ENCODE measurements around the gene MLLT10.

Gene MLLT10

DNA sequence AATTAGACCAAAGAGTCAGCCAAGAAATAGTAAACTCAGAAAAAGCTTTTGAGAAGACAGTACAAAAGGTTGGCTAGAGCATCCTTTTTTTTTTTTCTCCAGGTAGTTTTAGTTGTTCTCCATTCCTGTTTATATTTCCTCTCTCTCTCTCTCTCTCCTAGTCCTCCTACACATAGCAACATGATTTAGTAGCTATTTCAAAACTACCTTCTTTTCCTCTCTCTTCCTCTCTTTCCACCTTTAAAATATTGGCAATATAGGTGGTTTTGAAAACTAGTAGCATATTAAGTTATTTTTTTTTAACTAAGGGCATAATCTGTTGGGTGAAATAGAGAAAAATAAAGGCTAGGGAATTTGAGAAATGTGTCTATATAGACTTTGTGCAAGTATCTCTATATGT lies 13.5 kb upstream of the MLLT10 start:
- H3K27ac ChIP-seq (ENCODE audit: low read depth, low read length, poor library complexity, severe bottlenecking): no peak overlapping the region
- peaks cover 7% of the 10 kb centered on the region for H3K27me3 ChIP-seq (ENCODE audit: insufficient read depth, low read length)
- H3K4me1 ChIP-seq (ENCODE audit: insufficient read depth, low read length, severe bottlenecking): peaks cover 46% of the 10 kb centered on the region
- TF ChIP-seq EZH2 (IDR thresholded peaks at IDR 0.05; ENCODE audit: borderline replicate concordance, low read length): no peak
- TF ChIP-seq, protein P1, sequence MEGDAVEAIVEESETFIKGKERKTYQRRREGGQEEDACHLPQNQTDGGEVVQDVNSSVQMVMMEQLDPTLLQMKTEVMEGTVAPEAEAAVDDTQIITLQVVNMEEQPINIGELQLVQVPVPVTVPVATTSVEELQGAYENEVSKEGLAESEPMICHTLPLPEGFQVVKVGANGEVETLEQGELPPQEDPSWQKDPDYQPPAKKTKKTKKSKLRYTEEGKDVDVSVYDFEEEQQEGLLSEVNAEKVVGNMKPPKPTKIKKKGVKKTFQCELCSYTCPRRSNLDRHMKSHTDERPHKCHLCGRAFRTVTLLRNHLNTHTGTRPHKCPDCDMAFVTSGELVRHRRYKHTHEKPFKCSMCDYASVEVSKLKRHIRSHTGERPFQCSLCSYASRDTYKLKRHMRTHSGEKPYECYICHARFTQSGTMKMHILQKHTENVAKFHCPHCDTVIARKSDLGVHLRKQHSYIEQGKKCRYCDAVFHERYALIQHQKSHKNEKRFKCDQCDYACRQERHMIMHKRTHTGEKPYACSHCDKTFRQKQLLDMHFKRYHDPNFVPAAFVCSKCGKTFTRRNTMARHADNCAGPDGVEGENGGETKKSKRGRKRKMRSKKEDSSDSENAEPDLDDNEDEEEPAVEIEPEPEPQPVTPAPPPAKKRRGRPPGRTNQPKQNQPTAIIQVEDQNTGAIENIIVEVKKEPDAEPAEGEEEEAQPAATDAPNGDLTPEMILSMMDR (IDR thresholded peaks at IDR 0.05; ENCODE audit: low read length): no peak
- H3F3A ChIP-seq (ENCODE audit: insufficient read depth, low read length): no peaks in the 10 kb centered on the region
- no peaks in the 10 kb centered on the region for H3K9me3 ChIP-seq (ENCODE audit: low read length)
- H3K9ac ChIP-seq (ENCODE audit: low read length): no peak overlapping the region
- H3K79me2 ChIP-seq (ENCODE audit: insufficient read depth, low read length): no peaks in the 10 kb centered on the region
- H2AFZ ChIP-seq (ENCODE audit: low read length): no peak overlapping the region
- no peaks in the 10 kb centered on the region for H3K36me3 ChIP-seq (ENCODE audit: insufficient read depth, low read length)
- no peak overlapping the region for H3K4me3 ChIP-seq (ENCODE audit: low read depth, low read length, poor library complexity, severe bottlenecking)
- no peak overlapping the region for H3K4me2 ChIP-seq (ENCODE audit: low read length)
- no peaks in the 10 kb centered on the region for H3K9me2 ChIP-seq (ENCODE audit: low read depth, low read length)
- no peaks in the 10 kb centered on the region for H4K20me1 ChIP-seq (ENCODE audit: insufficient read depth, low read length)

DNA sequence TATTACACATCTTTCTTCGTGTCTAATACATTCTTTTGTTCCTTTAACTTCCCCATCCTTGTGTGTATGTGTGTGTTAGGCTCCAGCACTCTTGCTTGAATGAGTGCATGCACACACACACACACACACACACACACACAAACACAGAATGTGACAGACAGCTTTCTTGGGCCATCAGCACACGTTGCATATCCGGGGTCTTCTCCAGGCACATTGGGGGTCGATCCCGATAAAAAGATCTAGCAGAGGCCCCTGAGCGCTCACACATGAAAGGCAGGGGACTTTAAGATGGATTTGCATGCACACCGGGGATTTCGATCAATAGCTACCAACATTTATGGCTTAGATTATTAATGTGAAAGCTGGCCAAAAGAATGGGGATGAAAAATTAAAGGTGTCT lies 13.1 kb upstream of the MLLT10 start:
- Histone ChIP-seq H3K4me3 (ENCODE audit: low read depth, low read length, poor library complexity, severe bottlenecking) (no peak overlapping the region), H3K9me2 (ENCODE audit: low read depth, low read length) (no peaks in the 10 kb centered on the region), H4K20me1 (ENCODE audit: insufficient read depth, low read length) (no peaks in the 10 kb centered on the region), H3K4me1 (ENCODE audit: insufficient read depth, low read length, severe bottlenecking) (peaks cover 51% of the 10 kb centered on the region), H3K27ac (ENCODE audit: low read depth, low read length, poor library complexity, severe bottlenecking) (no peak overlapping the region), H3K27me3 (ENCODE audit: insufficient read depth, low read length) (peaks cover 7% of the 10 kb centered on the region), H3K4me2 (ENCODE audit: low read length) (no peak overlapping the region), H3K9me3 (ENCODE audit: low read length) (no peaks in the 10 kb centered on the region), H3F3A (ENCODE audit: insufficient read depth, low read length) (no peaks in the 10 kb centered on the region), H2AFZ (ENCODE audit: low read length) (no peak overlapping the region), H3K9ac (ENCODE audit: low read length) (no peak overlapping the region), H3K79me2 (ENCODE audit: insufficient read depth, low read length) (no peaks in the 10 kb centered on the region), H3K36me3 (ENCODE audit: insufficient read depth, low read length) (no peaks in the 10 kb centered on the region)
- TF ChIP-seq EZH2 (IDR thresholded peaks at IDR 0.05; ENCODE audit: borderline replicate concordance, low read length): no peak
- TF ChIP-seq, protein P1 (IDR thresholded peaks at IDR 0.05; ENCODE audit: low read length): no peak

DNA sequence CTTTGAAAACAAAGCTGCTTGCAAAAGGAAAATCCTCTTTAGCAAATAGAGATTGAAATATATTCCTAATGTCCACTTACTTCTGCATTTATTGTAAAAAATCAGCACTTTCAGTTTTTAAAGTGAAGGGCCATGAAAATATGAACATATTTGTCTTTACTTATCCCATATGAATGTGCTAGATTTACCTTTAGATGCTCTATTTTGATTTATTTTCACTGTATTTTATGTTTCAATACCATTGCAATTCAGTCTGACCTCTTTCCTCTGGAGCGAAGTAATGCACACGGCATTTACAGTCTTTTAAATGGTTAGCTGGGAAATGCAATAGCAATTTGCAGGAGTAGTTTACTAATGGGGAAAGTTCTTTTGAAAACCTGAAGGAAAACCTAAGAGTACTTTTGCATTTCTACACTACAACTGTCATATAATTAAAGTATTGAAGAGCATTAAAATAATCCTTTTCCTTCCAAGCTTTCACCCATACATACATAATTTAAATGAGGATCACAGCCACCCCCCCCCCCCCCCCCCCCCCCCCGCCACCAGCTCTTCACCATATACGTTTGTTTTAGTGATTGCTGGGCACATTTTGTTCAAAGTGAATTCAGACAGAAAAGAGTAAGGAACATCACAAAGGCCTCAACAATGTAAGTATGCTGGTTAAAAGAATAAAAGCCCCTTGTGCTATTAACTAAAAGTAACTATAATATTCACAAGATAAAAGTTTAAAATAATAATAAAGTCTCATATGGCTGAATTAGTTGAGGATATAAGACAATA lies 12.1 kb upstream of the MLLT10 start:
- Histone ChIP-seq H3K9me2 (ENCODE audit: low read depth, low read length) (no peaks in the 10 kb centered on the region), H3K9me3 (ENCODE audit: low read length) (no peaks in the 10 kb centered on the region), H3K4me1 (ENCODE audit: insufficient read depth, low read length, severe bottlenecking) (peaks cover 56% of the 10 kb centered on the region), H3K36me3 (ENCODE audit: insufficient read depth, low read length) (no peaks in the 10 kb centered on the region), H3K4me3 (ENCODE audit: low read depth, low read length, poor library complexity, severe bottlenecking) (no peak overlapping the region), H3K4me2 (ENCODE audit: low read length) (no peak overlapping the region), H3F3A (ENCODE audit: insufficient read depth, low read length) (no peaks in the 10 kb centered on the region), H3K27me3 (ENCODE audit: insufficient read depth, low read length) (peaks cover 7% of the 10 kb centered on the region; the same call in 1 of the 2 replicates), H4K20me1 (ENCODE audit: insufficient read depth, low read length) (no peaks in the 10 kb centered on the region), H3K9ac (ENCODE audit: low read length) (no peak overlapping the region), H3K79me2 (ENCODE audit: insufficient read depth, low read length) (no peaks in the 10 kb centered on the region), H2AFZ (ENCODE audit: low read length) (no peak overlapping the region), H3K27ac (ENCODE audit: low read depth, low read length, poor library complexity, severe bottlenecking) (no peak overlapping the region)
- no peak for TF ChIP-seq EZH2 (IDR thresholded peaks at IDR 0.05; ENCODE audit: borderline replicate concordance, low read length)
- TF ChIP-seq, protein P1 (IDR thresholded peaks at IDR 0.05; ENCODE audit: low read length): no peak
